HFF-Myc (cell line): ENCODE data around the gene RAB6A.

Source experiments
- DNase-seq: peaks from one replicate; pipeline ENCODE4 v3.0.0-alpha.2; 2011; ENCODE audit warnings: low read depth; ENCODE audit errors: extremely low read depth
- H3K4me3 ChIP-seq: replicated peaks from 2 replicates; pipeline ENCODE4 v1.5.1; 2011; ENCODE audit warnings: low read depth, mild to moderate bottlenecking, control low read depth, low read length
- TF ChIP-seq, protein P1 (sequence below): IDR thresholded peaks from 2 replicates; pipeline ENCODE4 v1.5.1; 2012; ENCODE audit warnings: mild to moderate bottlenecking, low read depth, low read length, control low read depth; ENCODE audit errors: missing control alignments

The RAB6A gene

GRCh38 chr11:73635721-73636120 lies 125.2 kb downstream of the RAB6A start:
- H3K4me3 ChIP-seq, result no peak overlapping the region
- TF ChIP-seq, protein P1, sequence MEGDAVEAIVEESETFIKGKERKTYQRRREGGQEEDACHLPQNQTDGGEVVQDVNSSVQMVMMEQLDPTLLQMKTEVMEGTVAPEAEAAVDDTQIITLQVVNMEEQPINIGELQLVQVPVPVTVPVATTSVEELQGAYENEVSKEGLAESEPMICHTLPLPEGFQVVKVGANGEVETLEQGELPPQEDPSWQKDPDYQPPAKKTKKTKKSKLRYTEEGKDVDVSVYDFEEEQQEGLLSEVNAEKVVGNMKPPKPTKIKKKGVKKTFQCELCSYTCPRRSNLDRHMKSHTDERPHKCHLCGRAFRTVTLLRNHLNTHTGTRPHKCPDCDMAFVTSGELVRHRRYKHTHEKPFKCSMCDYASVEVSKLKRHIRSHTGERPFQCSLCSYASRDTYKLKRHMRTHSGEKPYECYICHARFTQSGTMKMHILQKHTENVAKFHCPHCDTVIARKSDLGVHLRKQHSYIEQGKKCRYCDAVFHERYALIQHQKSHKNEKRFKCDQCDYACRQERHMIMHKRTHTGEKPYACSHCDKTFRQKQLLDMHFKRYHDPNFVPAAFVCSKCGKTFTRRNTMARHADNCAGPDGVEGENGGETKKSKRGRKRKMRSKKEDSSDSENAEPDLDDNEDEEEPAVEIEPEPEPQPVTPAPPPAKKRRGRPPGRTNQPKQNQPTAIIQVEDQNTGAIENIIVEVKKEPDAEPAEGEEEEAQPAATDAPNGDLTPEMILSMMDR, result no peak
- DNase-seq, result no peak

DNA sequence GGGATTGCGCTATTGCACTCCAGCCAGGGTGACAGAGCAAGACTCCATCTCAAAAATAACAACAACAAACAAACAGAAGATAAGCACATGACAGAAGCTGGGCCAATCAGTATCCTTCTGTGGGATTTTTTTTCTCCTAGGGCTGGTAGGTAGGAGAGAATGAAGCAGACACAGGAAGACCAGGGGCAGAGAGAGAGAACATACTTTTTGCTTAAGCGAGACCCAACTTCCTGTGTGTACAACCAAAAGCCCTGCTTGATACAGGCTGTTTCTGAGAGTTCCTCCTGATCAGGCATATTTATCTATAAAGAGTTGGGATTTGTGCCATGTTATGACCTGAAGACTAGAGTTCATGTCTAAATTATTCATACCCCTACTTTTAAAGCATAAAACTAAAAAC lies 126.9 kb downstream of the RAB6A start:
- TF ChIP-seq, protein P1, result no peak
- DNase-seq, result no peak
- H3K4me3 ChIP-seq, result no peak overlapping the region

DNA sequence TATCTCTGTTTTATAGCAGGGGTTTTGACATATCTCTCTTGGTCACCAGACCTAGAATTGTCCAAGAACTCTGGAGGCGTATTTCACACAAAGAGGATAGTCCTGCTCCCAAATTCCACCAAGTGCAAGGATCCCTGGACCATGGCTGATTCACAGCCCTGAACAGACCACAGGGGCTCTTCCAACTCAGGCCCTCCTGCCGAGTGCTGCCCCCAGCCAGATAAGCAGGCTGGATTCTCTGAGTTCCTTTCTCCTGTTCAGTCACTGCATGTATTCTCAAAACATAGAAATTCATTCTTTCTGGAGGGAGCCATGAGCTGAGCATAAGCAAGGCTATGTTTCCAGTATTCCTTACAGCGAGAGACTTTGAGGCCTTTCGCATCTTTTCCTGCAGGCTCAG lies 127.9 kb downstream of the RAB6A start:
- no peak for DNase-seq
- TF ChIP-seq, protein P1, result no peak
- no peak overlapping the region for H3K4me3 ChIP-seq

DNA sequence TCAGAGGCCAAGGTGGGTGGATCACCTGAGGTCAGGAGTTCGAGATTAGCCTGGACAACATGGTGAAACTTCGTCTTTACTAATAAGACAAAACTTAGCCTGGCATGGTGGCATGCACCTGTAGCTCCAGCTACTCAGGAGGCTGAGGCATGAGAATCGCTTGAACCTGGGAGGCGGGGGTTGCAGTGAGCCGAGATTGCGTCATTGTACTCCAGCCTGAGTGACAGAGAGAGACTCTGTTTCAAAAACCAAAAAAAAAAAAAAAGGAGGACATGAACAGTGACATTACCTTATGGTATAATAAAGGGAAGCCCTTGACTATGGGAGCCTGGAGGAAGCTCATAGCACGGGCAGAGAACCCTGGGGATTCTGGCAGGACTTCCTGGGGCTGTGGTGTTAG lies 131.0 kb downstream of the RAB6A start:
- no peak overlapping the region for H3K4me3 ChIP-seq
- no peak for DNase-seq
- TF ChIP-seq, protein P1, result no peak

DNA sequence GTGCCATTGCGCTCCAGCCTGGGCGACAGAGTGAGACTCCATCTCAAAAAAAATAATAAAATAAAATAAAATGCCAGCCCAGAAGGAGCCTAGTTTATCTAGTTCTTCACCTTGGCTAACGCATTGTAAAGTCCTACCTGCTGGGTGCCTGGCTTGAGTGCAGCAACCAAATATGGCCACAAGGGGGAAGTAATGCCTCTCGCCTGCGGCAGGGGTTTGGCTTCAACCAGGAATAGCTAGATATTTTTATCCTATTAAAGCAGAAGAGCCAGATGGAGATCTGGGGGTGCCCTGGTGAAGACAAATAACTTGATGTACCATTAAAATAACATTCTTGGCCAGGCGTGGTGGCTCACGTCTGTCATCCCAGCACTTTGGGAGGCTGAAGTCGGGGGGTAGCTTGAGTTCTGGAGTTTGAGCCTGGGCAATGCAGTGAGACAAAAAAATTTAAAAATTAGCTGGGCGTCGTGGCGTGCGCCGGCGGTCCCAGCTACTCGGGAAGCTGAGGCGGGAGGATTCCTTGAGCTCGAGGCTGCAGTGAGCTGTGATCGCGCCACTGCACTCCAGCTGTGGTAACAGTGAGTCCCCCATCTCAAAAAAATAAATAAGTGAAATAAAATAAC lies 135.1 kb downstream of the RAB6A start:
- H3K4me3 ChIP-seq, result no peak overlapping the region
- TF ChIP-seq, protein P1, result peak; percentile 90
- peak; percentile 24 for DNase-seq
